Smooth muscle cell (in vitro differentiated cells): Measurements from ENCODE around the gene JMJD8. TPM values are rescaled to one million over a fixed set of nuclear protein-coding genes. Genes with fewer than 3 reads are reported as not detected.

Experiments
- DNase-seq: peaks from one replicate; lab custom pipeline; 2025; ENCODE audit not compliant: unreplicated experiment; lab: John Stamatoyannopoulos, UW
- H2AFZ ChIP-seq: fragments of 200-600 bp; sonication (generic); 2 replicates; pipeline ENCODE4 v1.6.0; 2016; ENCODE audit warnings: antibody characterized with exemption, low read depth, mild to moderate bottlenecking
- H3F3A ChIP-seq: fragments of 200-600 bp; sonication (generic); 2 replicates; pipeline ENCODE4 v1.6.0; 2017; ENCODE audit warnings: antibody characterized with exemption, low read depth
- H3K27ac ChIP-seq: fragments of 200-600 bp; sonication (generic); 2 replicates; pipeline ENCODE4 v1.5.1; 2016; ENCODE audit warnings: low read depth, mild to moderate bottlenecking
- H3K27me3 ChIP-seq: fragments of 200-600 bp; sonication (generic); 2 replicates; pipeline ENCODE4 v1.6.1; 2016; ENCODE audit warnings: low read depth, mild to moderate bottlenecking
- H3K36me3 ChIP-seq: fragments of 200-600 bp; sonication (generic); 2 replicates; pipeline ENCODE4 v1.5.1; 2016; ENCODE audit warnings: low read depth
- H3K4me1 ChIP-seq: fragments of 200-600 bp; sonication (generic); 2 replicates; pipeline ENCODE4 v1.5.1; 2016; ENCODE audit warnings: low read depth
- H3K4me2 ChIP-seq: fragments of 200-600 bp; sonication (generic); 2 replicates; pipeline ENCODE4 v1.6.0; 2016; ENCODE audit warnings: mild to moderate bottlenecking
- H3K4me3 ChIP-seq: fragments of 200-600 bp; sonication (generic); 2 replicates; pipeline ENCODE4 v1.5.1; 2016; ENCODE audit warnings: mild to moderate bottlenecking
- H3K79me2 ChIP-seq: fragments of 200-600 bp; sonication (generic); 2 replicates; pipeline ENCODE4 v1.6.0; 2016; ENCODE audit warnings: low read depth, mild to moderate bottlenecking
- H3K9ac ChIP-seq: fragments of 200-600 bp; sonication (generic); 2 replicates; pipeline ENCODE4 v1.6.0; 2016; ENCODE audit warnings: low read depth
- H3K9me3 ChIP-seq: fragments of 200-600 bp; sonication (generic); replicated peaks from 2 replicates; pipeline ENCODE4 v1.5.1; 2016; ENCODE audit warnings: low read depth
- H4K20me1 ChIP-seq: fragments of 200-600 bp; sonication (generic); 2 replicates; pipeline ENCODE4 v1.6.0; 2016; ENCODE audit warnings: low read depth
- CTCF ChIP-seq: fragments of 200-600 bp; sonication (generic); IDR thresholded peaks from 2 replicates; pipeline ENCODE4 v1.5.1; 2017; ENCODE audit warnings: borderline replicate concordance, mild to moderate bottlenecking, antibody characterized with exemption; ENCODE audit not compliant: insufficient read depth, poor library complexity, severe bottlenecking
- WGBS: methylation state at CpG from one replicate; pipeline ENCODE4 v1.1.7; 2016; ENCODE audit warnings: low lambda C conversion rate; 5-methylcytosine and 5-hydroxymethylcytosine counted together
- polyA plus RNA-seq: library from polyadenylated mRNA; unstranded; fragments of >200 nt; fragmentation: Nextera tagmentation; extraction: Ambion mirVana; gene quantifications from 2 replicates; pipeline ENCODE4 v1.2.1, GENCODE V29; 2016
- total RNA-seq: library from RNA; depleted of rRNA; stranded (reverse); fragments of >200 nt; gene quantifications from 2 replicates; pipeline ENCODE4 v1.2.3, GENCODE V29; 2014

JMJD8 gene
- total and polyA plus RNA-seq, 2 experiments from 2014 or later, result 42.9 to 95.1 TPM

DNA sequence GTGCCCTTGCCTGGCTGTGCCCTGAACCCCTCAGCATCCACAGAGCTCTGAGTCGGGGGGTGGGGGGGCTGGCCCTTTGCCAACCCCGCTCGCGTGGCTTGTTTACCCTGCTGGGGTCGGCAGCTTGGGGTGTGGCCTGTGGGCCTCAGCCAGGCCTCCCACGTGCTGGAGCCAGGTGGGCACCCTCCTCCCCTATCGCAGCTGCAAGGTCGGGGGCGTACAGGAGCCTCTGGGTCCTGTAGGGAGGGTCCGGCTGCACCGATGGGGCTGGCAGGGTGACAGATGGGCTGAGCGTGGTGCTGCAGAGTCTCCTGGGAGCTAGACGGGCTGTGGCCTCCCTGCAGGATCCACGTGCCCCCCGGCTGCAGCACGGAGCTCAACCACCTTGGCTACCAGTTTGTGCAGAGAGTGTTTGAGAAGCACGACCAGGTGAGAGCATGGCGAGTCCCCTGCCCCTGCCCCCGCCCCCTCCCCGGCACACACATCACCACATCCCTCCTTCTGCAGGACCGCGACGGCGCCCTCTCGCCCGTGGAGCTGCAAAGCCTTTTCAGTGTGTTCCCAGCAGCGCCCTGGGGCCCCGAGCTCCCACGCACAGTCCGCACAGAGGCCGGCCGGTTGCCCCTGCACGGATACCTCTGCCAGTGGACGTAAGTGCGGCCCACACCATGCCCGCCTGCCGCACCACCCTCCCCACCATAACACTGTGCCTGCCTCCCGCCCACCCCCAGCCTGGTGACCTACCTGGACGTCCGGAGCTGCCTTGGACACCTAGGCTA is 12.6 kb downstream of the JMJD8 start:
- Histone ChIP-seq H3F3A (peaks cover 4% of the 10 kb centered on the region), H3K9ac (no peak overlapping the region), H3K79me2 (peaks cover 22% of the 10 kb centered on the region), H2AFZ (no peak overlapping the region), H3K9me3 (no peaks in the 10 kb centered on the region), H4K20me1 (peaks cover 35% of the 10 kb centered on the region), H3K4me3 (no peak overlapping the region), H3K4me1 (peaks cover 11% of the 10 kb centered on the region), H3K4me2 (no peak overlapping the region), H3K36me3 (no peaks in the 10 kb centered on the region), H3K27me3 (no peaks in the 10 kb centered on the region), H3K27ac (no peak overlapping the region)
- 97% methylated on average over 22 of the region's 40 CpGs for WGBS
- DNase-seq, result no peak
- TF ChIP-seq CTCF, result no peak

DNA sequence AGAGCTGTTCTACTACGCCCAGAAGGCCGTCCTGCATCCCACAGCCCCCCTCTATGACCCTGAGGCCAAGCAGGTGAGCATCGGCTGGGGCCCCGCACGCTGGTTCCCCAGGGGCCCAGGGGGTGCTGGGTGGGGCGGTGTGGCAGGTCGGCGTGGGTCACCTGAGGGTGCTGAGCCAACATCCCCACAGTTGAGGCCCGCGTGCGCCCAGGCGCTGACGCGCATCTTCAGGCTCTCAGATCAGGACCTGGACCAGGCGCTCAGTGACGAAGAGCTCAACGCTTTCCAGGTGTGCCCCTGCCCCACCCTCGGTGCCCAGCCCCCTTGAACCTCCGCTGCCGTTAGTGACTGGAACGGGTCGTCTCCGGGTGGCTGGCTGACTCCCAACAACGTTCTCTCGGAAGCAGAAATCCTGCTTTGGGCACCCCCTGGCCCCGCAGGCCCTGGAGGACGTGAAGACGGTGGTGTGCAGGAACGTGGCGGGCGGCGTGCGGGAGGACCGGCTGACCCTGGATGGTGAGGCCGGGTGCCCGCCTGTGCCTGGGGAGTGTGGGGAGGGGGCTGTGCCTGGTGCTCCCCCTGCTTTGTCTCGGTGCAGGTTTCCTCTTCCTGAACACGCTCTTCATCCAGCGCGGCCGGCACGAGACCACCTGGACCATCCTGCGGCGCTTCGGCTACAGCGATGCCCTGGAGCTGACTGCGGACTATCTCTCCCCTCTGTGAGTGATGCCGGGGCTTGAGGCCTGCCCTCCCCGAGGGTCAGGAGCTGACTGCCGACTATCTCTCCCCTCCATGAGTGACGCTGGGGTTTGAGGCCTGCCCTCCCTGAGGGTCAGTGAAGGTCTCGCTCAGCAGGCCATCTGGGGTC is 13.4 kb downstream of the JMJD8 start:
- WGBS, result 96% methylated on average over 52 of the region's 52 CpGs
- no peak for DNase-seq
- Histone ChIP-seq H3K9me3 (no peaks in the 10 kb centered on the region), H3K9ac (no peak overlapping the region), H3K36me3 (no peaks in the 10 kb centered on the region), H3K4me2 (no peak overlapping the region), H3K4me3 (no peak overlapping the region), H4K20me1 (peaks cover 35% of the 10 kb centered on the region), H3K4me1 (peaks cover 11% of the 10 kb centered on the region), H3K27me3 (no peaks in the 10 kb centered on the region), H3K79me2 (peaks cover 22% of the 10 kb centered on the region), H2AFZ (no peak overlapping the region), H3F3A (peaks cover 4% of the 10 kb centered on the region), H3K27ac (no peak overlapping the region)
- TF ChIP-seq CTCF, result no peak

GRCh38 chr16:669666-670065 is 14.5 kb downstream of the JMJD8 start:
- H3K36me3 ChIP-seq, result no peaks in the 10 kb centered on the region
- no peaks in the 10 kb centered on the region for H3K9me3 ChIP-seq
- no peaks in the 10 kb centered on the region for H3K27me3 ChIP-seq
- no peak for DNase-seq
- H3K4me2 ChIP-seq, result no peak overlapping the region
- peaks cover 29% of the 10 kb centered on the region for H4K20me1 ChIP-seq
- over 99% methylated on average over 13 of the region's 13 CpGs for WGBS
- peaks cover 4% of the 10 kb centered on the region for H3F3A ChIP-seq
- H3K4me3 ChIP-seq, result no peak overlapping the region
- H3K4me1 ChIP-seq, result peaks cover 6% of the 10 kb centered on the region
- H3K9ac ChIP-seq, result no peak overlapping the region
- no peak overlapping the region for H3K27ac ChIP-seq
- H2AFZ ChIP-seq, result no peak overlapping the region
- no peak for TF ChIP-seq CTCF
- peaks cover 22% of the 10 kb centered on the region for H3K79me2 ChIP-seq
